Nucleus accumbens (tissue), 56 donors: ENCODE measurements around the gene PRICKLE2.

Experiments used
- DNase-seq, 56 donors: peaks; one replicate each; lab custom pipeline; 2025; lab: John Stamatoyannopoulos, UW

Gene PRICKLE2

GRCh38 chr3:64199932-64200331 is 25.3 kb downstream of the PRICKLE2 start:
- no peak for DNase-seq

- DNase-seq, result no peak
Measured at GRCh38 chr3:64196236-64196929, 28.9 kb downstream of the PRICKLE2 start.

DNA sequence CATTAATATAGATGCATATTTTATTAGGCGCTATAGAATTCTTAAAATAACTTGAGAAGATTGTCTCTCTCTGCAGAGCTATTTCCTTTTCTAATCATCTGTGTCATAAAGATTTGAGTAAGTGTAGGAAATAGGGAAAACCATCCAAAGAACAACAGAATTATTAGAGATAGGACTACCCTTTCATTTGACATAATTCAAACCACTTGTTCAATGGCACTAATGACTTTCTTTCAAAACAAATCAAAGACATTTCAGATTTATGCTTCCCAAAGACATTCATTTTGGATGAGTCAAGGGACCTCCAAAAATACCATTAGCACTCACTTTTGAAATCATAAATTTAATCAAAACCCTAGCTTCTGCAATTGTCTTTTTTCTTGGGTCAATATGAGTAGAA is 29.5 kb downstream of the PRICKLE2 start:
- DNase-seq, result no peak

GRCh38 chr3:64191822-64192221 is 33.4 kb downstream of the PRICKLE2 start:
- DNase-seq, result no peak

GRCh38 chr3:64190517-64191515 is 34.5 kb downstream of the PRICKLE2 start:
- no peak for DNase-seq

DNA sequence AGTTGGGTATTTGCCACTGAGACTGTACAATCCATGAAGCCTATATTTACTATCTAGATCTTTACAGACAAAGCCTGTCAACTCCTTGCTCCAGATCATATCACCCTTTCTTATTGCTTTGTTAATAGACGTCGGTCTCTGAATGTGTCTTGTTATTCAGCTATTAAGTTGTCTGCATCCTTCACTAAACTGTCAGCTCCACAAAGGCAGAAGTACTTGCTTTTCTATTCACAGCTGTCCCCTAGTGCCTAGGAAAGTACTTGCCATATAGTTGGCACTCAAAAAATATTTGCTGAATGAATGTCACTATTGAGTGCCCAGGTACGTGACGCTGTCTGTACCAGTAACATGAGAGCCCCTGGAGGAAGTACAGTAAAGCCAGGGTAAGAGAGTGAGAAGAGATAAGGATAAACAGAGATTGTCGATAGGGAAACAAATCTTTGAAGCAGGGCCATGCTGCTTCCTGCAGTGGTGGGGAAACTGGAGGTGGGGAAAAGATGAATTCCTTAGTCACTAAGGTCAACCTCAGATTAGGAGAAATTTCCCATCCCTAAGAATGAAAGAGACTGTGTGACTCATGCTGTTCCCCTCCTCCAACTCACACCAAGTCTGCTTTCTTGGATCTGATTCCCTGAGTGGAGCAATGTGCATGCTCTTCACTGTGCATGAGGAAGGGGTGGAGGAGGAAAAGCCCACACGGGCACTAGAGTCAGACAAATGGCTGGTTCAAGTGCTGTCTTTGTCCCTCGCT is 36.3 kb downstream of the PRICKLE2 start:
- DNase-seq, result peak in 29 of 56 donors; percentile 4 to 55 (median 26)

GRCh38 chr3:64187065-64187959 is 38.0 kb downstream of the PRICKLE2 start:
- DNase-seq, result peak in 19 of 56 donors; percentile 1 to 58 (median 11)

GRCh38 chr3:64186667-64187064 is 38.6 kb downstream of the PRICKLE2 start:
- no peak for DNase-seq

DNA sequence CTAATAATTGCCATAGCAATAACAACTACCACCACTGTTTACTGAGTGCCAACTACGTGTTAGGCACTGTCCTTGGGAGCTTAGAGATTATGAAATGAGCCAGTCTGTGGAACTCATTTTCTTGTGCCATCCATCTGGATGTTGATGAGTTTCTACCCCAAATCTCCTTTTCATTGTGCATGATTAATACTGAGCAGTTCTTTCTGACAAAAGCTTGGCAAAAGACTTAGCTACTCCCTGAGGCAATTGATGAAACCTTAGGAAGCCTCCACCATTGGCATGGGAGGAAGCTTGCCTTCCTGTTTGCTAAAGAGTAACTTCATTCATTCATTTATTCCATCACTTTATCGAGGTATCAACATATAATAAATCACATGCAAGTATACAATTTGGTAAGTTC is 39.8 kb downstream of the PRICKLE2 start:
- no peak for DNase-seq

GRCh38 chr3:64184621-64185020 is 40.6 kb downstream of the PRICKLE2 start:
- DNase-seq, result no peak

DNA sequence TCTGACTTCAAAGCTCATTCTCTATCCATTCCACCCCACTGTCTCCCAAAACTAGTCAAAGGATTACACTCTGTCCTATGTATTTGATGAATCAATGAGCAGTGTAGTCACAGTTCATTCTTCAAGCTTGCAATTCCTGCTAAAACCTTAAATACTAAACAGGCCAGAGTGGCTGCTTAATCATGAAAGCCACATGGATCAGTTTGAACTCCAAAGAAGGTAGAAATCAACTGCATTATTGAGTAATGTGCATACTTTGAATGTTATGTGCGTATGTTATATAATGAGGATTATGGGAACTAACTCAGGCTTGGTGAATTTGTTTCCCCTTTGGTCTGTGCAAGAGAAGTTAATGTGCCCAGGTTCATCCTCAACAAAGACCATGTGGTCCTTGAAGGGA is 45.4 kb downstream of the PRICKLE2 start:
- DNase-seq, result no peak

GRCh38 chr3:64179249-64179648 is 46.0 kb downstream of the PRICKLE2 start:
- DNase-seq, result no peak

DNA sequence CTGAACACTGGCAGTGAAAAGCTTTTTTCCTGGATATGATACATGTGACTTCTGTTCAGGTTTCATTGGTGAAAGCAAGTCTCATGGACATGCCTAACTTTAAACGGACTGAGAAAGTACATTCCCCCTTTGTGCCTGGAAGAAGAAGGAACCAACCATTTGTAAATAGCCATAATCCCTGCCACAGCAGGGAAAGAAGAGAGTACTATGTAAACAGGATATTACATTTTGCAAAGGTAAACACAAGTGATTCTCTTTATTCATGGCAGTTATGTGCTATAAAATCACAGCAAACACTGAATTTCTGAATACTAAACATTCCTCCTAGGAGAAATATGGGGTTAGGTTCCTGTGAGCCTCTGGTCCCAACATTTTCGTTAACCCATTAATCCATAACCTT is 46.8 kb downstream of the PRICKLE2 start:
- DNase-seq, result no peak

DNA sequence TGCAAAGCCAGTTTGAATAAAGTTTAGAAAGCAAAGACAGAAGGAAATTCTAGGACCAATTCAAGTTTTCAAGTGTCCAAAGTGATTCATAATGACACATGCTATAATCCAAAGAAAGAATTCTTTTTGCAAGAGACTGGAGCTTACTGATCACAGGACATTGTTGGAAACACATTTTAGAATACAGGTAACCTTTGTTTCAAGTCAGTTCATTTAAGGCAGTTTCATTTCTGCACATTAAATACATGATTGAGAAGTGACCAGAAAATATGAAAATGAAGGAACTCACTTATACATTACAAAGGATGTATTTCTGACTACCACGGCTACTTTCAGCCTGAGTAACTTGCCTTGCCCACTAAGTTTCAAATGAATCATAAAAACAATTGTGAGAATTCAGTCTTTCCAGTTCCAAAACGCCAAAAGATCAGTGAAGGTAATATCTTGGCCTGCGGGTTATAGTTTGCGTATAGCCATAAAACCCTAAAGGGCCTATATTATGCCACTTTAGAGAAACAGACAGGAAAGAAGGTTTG is 48.7 kb downstream of the PRICKLE2 start:
- no peak for DNase-seq

DNA sequence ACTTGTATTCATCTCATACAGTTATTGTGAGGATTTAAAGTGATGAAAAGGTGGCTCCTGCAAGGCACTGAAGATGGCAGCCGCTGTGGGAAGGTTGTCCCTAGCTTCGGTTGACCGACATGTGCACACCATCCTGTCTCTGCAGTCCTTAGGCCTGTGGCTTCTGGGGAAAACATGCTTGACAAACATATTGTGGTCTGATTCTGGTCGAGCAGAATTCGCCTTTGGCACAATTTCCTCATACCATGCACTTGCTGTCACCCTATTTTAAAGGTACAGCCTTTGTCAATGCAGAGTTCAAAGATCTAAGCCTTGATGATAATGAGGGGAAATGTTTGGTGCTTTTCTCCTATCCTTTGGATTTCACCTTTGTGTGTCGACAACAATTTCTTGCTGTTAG is 50.9 kb downstream of the PRICKLE2 start:
- DNase-seq, result no peak

DNA sequence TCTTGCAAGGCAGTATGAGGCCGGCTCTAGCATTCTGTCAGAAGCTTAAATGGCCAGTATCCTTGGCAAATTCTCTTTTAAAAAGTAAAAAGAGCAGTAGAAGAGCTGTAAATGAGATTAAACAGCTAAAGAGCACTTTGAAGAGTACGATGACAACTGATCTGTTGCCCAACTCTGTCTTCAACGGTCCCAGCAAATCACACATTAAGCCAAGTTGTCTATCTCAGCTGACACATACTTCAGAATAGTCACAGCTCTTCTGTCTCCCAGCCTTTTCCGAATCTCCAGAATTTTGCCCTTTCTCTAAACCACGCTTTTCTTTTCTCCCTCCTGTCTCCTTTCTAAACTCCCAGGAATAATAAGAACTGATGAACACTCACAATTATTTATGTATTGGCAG is 51.7 kb downstream of the PRICKLE2 start:
- DNase-seq, result no peak

GRCh38 chr3:64170270-64170669 is 55.0 kb downstream of the PRICKLE2 start:
- DNase-seq, result no peak

GRCh38 chr3:64167868-64168267 is 57.4 kb downstream of the PRICKLE2 start:
- no peak for DNase-seq

- no peak for DNase-seq
Measured at GRCh38 chr3:64167351-64167750, 57.9 kb downstream of the PRICKLE2 start.
